ENCODE results near the gene MTUS2.

DNA sequence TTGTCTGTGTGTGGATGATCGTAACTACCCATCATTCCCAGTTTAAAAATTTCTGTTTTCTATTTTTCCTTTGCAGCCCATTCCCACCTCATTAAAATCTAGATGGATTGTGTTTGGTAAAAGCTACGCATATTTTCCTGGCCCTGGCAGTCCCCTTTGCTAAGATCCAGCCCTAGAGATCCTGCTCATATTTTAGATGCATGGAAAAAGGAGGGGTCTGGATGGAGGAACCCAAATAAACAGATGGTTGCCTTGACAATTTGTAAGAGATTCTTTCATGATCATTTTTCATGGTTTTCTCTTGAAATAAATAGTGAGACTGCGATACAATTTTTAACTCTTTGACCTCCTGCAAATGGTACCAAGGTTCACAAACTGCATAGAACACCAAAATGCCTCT, 601.0 kb downstream of the MTUS2 start:
- TF ChIP-seq, protein P1, sequence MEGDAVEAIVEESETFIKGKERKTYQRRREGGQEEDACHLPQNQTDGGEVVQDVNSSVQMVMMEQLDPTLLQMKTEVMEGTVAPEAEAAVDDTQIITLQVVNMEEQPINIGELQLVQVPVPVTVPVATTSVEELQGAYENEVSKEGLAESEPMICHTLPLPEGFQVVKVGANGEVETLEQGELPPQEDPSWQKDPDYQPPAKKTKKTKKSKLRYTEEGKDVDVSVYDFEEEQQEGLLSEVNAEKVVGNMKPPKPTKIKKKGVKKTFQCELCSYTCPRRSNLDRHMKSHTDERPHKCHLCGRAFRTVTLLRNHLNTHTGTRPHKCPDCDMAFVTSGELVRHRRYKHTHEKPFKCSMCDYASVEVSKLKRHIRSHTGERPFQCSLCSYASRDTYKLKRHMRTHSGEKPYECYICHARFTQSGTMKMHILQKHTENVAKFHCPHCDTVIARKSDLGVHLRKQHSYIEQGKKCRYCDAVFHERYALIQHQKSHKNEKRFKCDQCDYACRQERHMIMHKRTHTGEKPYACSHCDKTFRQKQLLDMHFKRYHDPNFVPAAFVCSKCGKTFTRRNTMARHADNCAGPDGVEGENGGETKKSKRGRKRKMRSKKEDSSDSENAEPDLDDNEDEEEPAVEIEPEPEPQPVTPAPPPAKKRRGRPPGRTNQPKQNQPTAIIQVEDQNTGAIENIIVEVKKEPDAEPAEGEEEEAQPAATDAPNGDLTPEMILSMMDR (IDR thresholded peaks at IDR 0.05): no peak
- TF ChIP-seq POLR2A (IDR thresholded peaks at IDR 0.05) (no peak), POLR2AphosphoS5 (IDR thresholded peaks at IDR 0.05) (no peak), EP300 (IDR thresholded peaks at IDR 0.05) (no peak)
